NCI-H146 (cell line): ENCODE results near the gene SHB.

Source experiments
- DNase-seq: peaks from one replicate; lab custom pipeline; 2025; lab: John Stamatoyannopoulos, UW

The SHB gene

GRCh38 chr9:38088006-38088925 lies 19.2 kb upstream of the SHB start:
- DNase-seq: peak; percentile 67

DNA sequence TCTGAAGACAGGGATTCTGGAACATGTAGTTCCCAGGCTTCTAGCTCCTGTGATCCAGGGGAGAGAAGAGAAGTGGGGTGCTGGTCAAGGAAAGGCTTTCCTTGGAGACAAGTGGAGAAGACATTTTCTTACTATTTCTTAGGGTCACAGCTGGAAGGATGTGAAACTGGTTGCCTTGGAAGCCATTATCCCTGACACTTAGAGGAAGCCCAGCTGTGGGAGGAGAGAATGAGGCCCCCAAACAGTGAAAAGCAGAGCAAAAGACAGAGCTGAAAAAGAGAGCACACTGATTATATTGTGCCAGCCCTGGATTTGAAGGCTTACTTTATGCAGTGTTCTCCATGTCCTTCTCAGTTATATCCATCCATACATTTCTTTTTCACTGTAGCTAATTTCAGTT lies 17.5 kb upstream of the SHB start:
- no peak for DNase-seq

- DNase-seq: no peak
Observed at GRCh38 chr9:38085308-38085707, 16.3 kb upstream of the SHB start.

GRCh38 chr9:38084556-38084880 lies 15.5 kb upstream of the SHB start:
- peak; percentile 31 for DNase-seq

DNA sequence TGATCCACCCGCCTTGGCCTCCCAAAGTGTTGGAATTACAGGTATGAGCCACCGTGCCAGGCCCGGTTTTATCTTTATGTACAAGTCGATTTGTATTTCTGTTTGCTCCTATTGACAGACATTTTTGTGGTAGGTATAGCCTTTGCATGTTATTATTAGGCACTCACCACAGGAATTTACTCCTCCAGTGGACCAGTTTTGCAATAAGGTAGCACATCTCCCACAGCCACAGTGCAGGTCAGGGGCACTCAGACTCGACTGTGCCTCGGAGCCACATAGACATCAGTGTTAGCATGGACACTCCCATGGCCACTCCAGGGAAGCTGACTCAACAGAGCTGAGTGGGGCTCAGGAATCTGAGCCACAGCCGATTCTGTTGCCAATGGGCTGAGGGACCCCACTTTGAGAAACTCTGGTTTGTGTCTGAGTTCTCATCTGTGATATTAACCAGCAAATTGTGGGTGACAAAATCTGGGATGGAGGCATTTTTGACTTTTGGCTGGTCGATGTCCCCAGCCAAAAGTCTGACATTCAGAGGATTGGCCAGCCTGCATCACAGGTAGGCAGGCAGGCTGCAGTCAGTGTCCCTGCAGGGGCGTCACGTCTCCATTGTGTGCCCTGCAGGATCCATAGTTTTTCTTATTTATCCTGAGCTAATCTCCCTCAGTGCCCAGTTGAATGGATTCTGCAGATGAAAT lies 15.0 kb upstream of the SHB start:
- DNase-seq: no peak

DNA sequence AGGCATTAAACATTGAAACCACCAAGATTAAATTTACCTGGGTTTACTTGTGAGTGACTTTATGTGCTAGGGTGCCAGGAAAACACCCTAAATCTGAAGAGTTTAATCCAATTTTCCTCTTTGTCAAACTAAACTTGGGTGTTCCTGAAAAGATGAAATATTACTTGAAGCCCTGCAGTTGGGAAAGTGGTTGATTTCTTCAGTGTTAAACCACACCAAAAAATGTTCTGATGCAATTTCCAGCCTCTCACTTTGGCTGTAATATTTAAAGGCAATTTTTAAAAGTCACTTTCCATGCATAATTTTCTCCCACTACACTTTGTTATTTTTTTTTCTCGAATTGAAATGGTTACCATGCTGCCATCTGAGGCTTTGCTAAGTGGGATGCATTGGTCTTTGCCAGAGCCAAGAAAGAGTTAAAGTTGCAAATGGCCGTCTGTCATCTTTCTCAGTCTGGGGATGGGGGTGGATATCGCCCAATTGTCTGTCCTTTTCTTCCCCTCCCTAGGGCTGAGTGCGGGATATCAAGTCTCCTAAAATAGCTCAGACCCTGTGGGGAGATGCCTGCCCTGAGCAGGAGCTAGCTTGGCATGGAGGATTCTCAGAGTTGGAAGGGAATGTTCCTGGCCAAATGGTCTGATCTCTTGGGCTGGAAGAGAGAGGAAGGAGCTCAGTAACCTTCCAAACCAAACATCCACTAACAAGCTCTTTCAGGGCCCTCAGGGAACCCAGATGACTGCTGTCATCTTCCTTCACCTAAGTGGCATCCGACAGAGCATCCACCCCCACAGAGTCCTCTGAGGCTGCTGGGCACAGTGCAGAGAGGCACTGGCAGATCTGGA lies 13.6 kb upstream of the SHB start:
- no peak for DNase-seq

- DNase-seq: no peak
Observed at GRCh38 chr9:38081356-38082108, 12.5 kb upstream of the SHB start.

- DNase-seq: no peak
Observed at GRCh38 chr9:38079461-38080031, 10.5 kb upstream of the SHB start.

GRCh38 chr9:38075272-38075671 lies 6.2 kb upstream of the SHB start:
- DNase-seq: no peak

DNA sequence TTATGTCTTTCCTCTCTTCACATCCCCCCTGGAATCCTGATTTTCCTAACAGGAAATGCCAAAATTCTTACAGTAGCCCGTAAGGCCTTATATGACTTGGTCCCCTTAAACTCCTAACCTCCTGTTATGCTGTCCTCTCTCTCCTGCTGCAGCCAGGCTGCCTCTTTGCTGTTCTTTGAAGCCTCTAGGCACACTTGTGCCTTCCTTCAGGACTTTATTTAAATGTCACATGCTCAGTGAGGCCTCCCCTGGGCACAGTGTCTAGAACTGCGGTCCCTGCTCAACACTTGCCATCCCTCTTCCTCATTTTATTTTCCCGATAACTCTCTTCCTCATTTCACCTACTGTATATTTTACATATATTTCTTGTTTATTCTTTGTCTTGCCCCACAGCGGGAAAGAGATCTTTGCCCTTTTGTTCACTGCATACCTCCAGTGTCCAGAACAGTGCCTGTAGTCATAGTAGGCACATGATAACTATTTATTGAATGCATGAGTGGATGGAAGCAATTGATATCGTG lies 5.5 kb upstream of the SHB start:
- no peak for DNase-seq

DNA sequence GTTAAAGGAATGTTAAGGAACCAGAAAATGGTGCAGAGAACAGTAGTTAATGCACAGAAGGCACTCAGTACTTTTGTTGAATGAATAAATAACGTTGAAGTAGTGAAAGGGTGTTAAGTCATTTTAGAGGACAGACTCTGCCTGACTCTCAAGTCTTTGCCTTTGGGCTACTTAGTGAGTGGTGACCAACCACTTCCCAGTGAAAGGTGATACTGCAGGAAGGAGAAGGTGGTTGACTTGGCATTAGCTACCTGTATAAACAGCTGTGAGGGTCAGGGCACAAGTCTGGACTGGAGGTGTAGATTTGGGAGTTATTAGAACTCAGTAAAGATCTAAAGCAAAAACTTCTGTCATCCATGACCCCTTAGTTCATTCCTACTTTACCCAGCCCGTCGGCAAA lies 4.9 kb upstream of the SHB start:
- DNase-seq: no peak

DNA sequence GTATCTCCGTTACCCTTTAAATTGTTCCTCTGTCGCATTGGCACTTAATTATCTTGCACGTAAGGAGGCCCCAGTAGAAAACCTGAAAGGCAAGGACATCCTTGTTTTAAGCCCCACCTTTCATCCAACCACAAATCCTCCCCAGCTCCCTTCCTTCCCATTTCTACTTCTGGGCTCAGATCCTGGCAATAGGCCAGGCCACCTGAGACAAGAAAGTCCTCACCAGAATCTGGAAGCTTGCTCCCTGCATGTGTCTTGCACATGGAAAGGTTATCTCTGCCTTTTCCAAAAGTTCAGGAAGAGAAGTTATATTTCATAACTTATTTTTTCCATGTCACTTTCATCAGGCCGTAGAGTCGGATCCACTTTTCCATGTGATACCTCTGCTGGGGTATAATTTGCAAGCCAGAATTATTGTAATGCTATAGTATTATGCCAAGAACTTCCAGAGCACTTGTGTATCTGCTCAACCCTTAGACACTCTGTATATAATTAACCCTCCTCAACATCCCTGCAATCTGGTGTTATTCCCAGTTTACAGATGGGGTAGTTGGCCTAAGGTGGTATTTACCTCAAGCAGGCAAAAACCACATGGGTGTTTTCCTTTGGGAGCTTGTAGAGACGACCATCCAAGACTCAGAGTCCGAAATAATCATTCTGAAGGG lies 2.6 kb upstream of the SHB start:
- DNase-seq: no peak

DNA sequence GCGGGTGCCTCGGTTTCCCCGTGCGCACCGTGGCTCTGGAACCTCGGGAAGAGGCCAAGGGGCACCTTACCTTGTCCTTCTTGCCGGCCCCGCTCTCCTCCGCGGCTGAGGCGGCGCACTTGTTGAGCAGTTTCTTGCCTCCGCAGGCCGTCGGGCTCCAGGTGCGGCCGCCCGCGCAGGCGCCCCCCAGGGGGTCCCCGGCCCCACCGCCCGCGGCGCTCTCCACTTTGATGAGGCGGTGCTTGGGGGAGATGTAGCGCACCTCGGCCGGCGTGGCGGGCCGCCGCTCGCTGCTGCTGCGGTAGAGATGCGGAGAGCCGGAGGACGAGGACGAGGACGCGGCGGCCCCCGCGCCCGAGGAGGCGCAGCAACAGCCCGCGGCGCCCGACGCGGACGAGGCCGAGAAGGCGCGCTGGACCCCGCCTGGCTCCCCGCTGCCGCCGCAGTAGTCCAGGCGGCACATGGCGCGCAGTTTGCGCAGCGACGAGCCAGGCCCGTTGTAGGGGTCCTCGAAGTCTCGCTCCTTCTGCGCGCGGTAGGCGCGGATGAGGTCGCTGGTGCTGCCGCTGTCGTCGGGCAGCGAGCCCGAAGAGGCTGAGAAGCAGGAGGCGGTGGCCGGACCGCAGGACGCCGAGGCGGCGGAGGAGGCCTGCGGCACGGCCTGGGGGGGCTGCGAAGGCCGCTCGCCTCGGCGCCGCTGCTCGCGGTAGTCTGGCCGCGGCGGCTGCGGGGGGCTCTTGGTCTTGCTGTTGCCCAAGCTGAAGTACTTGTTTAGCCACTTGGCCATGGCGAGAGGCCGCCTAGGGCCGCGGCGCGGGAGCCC lies 957 bp downstream of the SHB start:
- DNase-seq: peak; percentile 65

DNA sequence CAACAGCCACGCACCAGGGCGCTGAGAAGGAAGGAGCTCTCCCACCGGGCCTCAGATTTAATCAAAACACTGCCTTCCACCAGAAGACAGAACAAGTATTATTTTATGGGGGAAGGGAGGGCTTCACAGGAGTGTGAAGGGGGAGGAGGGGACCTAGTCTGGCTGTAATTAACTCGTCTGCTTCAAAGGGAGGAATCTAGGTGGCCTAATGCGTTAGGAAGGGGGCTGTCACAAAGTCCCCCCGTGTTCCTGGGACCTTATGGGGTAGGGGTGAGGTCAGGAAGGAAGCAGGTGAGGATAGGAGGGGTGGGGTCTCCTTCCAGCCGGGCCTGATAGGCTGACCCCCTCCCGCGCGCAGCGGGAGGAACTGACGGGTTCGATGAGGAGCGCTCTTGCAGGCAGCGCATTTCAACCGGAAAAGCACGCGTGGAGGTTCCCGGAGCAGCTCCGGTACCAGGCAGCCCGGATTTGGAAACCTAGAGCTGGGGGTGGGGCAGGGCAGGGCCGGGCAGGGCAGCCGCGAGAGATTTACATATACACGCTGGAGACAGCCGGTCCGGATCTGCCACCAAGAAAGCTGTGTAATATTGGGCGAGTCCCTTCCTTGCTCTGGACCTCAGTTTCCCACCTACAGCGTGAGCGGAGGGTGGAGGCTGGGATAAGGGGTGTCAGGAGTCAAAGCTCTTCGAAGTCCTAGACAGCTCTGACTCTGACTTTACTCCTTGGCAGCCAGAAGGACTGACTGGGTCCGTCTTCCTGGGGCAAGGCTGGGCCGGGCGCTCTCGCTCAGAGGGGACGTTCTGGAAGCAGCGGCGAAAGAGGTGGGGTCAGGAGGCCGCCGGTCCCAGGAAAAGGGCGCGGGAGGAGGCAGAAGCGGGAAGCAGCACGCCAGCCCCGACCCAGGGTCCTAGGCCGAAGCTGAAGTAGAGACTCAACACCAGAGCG lies 1.8 kb downstream of the SHB start:
- DNase-seq: peak; percentile 69

DNA sequence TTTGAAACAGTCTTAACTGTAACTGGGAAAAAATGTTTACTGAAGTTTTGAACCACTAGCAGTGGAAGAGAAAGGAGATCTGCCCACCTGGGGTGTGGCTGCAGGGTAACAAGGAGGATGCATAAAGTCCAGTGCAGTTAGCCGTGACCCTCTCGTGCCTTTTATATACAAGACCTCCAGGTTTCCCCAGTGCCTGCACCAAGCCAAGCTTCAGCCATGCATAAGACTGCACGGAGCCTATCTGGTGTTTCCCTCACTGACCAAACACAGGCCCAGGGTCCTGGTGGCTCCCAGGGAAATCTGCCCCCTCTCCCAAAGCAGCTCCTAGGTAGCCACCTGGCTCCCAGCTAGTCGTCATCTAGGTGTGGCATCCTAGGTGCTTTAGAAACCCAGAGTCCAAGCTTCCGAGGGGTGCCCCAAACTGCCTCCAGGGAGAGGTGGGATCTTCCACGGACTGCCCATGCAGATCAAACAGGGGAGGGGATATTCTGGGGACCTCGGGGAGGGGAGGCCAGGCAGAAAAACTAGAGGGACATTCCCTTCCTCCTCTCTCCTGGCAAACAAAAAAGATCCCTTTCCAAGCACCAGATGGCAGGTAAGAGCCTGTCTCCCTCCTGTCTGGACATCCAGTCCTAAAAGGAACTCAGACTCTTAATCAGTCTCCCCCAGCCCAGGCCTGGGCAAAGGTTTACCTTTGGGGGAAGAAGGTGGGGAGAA lies 2.7 kb downstream of the SHB start:
- DNase-seq: peak; percentile 53

GRCh38 chr9:38065369-38066075 lies 3.5 kb downstream of the SHB start:
- no peak for DNase-seq

- DNase-seq: no peak
Observed at GRCh38 chr9:38064842-38065368, 4.1 kb downstream of the SHB start.
